Keratinocyte (primary cell): ENCODE measurements around the gene TMEM31. TPM values are rescaled to one million over a fixed set of nuclear protein-coding genes. Genes with fewer than 3 reads are reported as not detected.

Experiments used
- DNase-seq: peaks from one replicate; pipeline ENCODE4 v3.0.0-alpha.2; 2011; ENCODE audit warnings: low read depth, missing footprints, low spot score
- FAIRE-seq: peaks from 2 replicates; lab custom pipeline; 2011; peaks lifted over from hg19 to GRCh38; lab: Jason Lieb, UNC
- H2AFZ ChIP-seq: 2 replicates; pipeline ENCODE4 v1.6.0; 2012; ENCODE audit warnings: low read length, control low read depth, inconsistent platforms; ENCODE audit not compliant: control insufficient read depth
- H3K27ac ChIP-seq: 2 replicates; pipeline ENCODE4 v1.5.1; 2011; ENCODE audit warnings: low read length; ENCODE audit not compliant: control insufficient read depth, insufficient read depth
- H3K27me3 ChIP-seq: 3 replicates; pipeline ENCODE4 v1.6.0; 2011; ENCODE audit warnings: low read length; ENCODE audit not compliant: control insufficient read depth, insufficient read depth; ENCODE audit errors: extremely low read depth
- H3K36me3 ChIP-seq, 2 experiments: 2 replicates in 1 of 2; 3 replicates in 1 of 2; pipeline ENCODE4 v1.5.1; 2011; ENCODE audit warnings: low read length in 2 of 2, mild to moderate bottlenecking in 1 of 2; ENCODE audit not compliant: control insufficient read depth in 2 of 2, insufficient read depth in 2 of 2; ENCODE audit errors: extremely low read depth in 1 of 2
- H3K4me1 ChIP-seq: 3 replicates; pipeline ENCODE4 v1.5.1; 2011; ENCODE audit warnings: low read length; ENCODE audit not compliant: control insufficient read depth, insufficient read depth; ENCODE audit errors: extremely low read depth
- H3K4me2 ChIP-seq: 3 replicates; pipeline ENCODE4 v1.6.0; 2011; ENCODE audit warnings: low read depth, low read length; ENCODE audit not compliant: control insufficient read depth, insufficient read depth; ENCODE audit errors: extremely low read depth
- H3K4me3 ChIP-seq, 3 experiments: fragments of 200-600 bp in 1 of 3; sonication (generic) in 1 of 3; 2 replicates in 2 of 3; 3 replicates in 1 of 3; pipeline ENCODE4 v1.5.1; 2011 to 2016; ENCODE audit warnings: low read length in 3 of 3, mild to moderate bottlenecking in 3 of 3, control low read depth in 2 of 3, inconsistent platforms in 1 of 3, low read depth in 1 of 3, mixed read lengths in 1 of 3, mixed run types in 1 of 3, moderate library complexity in 1 of 3; ENCODE audit not compliant: control insufficient read depth in 2 of 3, insufficient read depth in 2 of 3; ENCODE audit errors: extremely low read depth in 1 of 3
- H3K79me2 ChIP-seq: 2 replicates; pipeline ENCODE4 v1.6.0; 2012; ENCODE audit warnings: low read length; ENCODE audit not compliant: control insufficient read depth, insufficient read depth
- H3K9ac ChIP-seq: 3 replicates; pipeline ENCODE4 v1.6.0; 2011; ENCODE audit warnings: low read length; ENCODE audit not compliant: control insufficient read depth, insufficient read depth; ENCODE audit errors: extremely low read depth
- H3K9me1 ChIP-seq: 3 replicates; pipeline ENCODE4 v1.6.0; 2011; ENCODE audit warnings: low read length; ENCODE audit not compliant: control insufficient read depth, insufficient read depth; ENCODE audit errors: extremely low read depth
- H3K9me3 ChIP-seq: 2 replicates; pipeline ENCODE4 v1.5.1; 2012; ENCODE audit warnings: low read depth, low read length; ENCODE audit not compliant: control insufficient read depth
- H4K20me1 ChIP-seq: 3 replicates; pipeline ENCODE4 v1.6.0; 2011; ENCODE audit warnings: low read length; ENCODE audit not compliant: control insufficient read depth, insufficient read depth; ENCODE audit errors: extremely low read depth
- CTCF ChIP-seq, 3 experiments: IDR thresholded peaks in 1 of 3; conservative IDR thresholded peaks in 1 of 3; optimal IDR thresholded peaks in 1 of 3; 2 replicates in 2 of 3; 3 replicates in 1 of 3; pipeline versions ENCODE3 to v1.5.1; 2011; ENCODE audit warnings: low read length in 3 of 3, mild to moderate bottlenecking in 3 of 3, moderate library complexity in 2 of 3, control low read depth in 1 of 3, inconsistent platforms in 1 of 3; ENCODE audit not compliant: insufficient read depth in 2 of 3; ENCODE audit errors: extremely low read depth in 1 of 3
- EZH2 ChIP-seq: IDR thresholded peaks from one replicate; pipeline ENCODE4 v1.6.1; 2012; ENCODE audit warnings: inconsistent platforms, mild to moderate bottlenecking, low read length, moderate library complexity
- dilution Hi-C: fragments of 300-500 bp; cut with MboI; formaldehyde crosslinking; loops from one replicate; pipeline ENCODE4 v1.7.0; 2020; ENCODE audit warnings: low sequenced_read_pairs; ENCODE audit not compliant: extremely low pct_ligation_motif_present
- polyA plus RNA-seq, 5 experiments: library from polyadenylated mRNA; depleted of rRNA in 3 of 5; stranded (reverse) in 3 of 5; stranded (forward) in 1 of 5; unstranded in 1 of 5; fragments of >200 nt; gene quantifications; 1 replicate in 1 of 5; 2 replicates in 3 of 5; 3 replicates in 1 of 5; pipeline versions ENCODE4 v1.2.1 to v1.2.3, GENCODE V29; 2011 to 2012; ENCODE audit warnings: missing spikeins in 2 of 5, low read depth in 1 of 5, low replicate concordance in 1 of 5

The TMEM31 gene
- polyA plus RNA-seq, 1 donor (not counting 4 experiments of a cell fraction or from before 2014, with no cell fraction given), result not detected

- peaks cover 3% of the 10 kb centered on the region for H4K20me1 ChIP-seq
- peaks cover 27% of the 10 kb centered on the region for H3K79me2 ChIP-seq
- H3K9me3 ChIP-seq, result no peaks in the 10 kb centered on the region
- H3K9me1 ChIP-seq, result no peaks in the 10 kb centered on the region
- H3K9ac ChIP-seq, result peak overlapping the region; percentile 89
- H3K4me2 ChIP-seq, result peak overlapping the region; percentile 62
- dilution Hi-C loops, result no loop called here
- peak overlapping the region; percentile 95 for H3K27ac ChIP-seq
- H3K4me3 ChIP-seq, result peak overlapping the region; percentile 47 to 77 (median 76)
- no peaks in the 10 kb centered on the region for H3K27me3 ChIP-seq
- no peak for TF ChIP-seq EZH2
- TF ChIP-seq CTCF (optimal IDR thresholded peaks at IDR 0.05 in 1 of 3, IDR thresholded peaks at IDR 0.05 in 1 of 3, conservative IDR thresholded peaks at IDR 0.05 in 1 of 3; ENCODE audit: extremely low read depth in 1 of 3, insufficient read depth in 2 of 3, low read length in 3 of 3), result peak; percentile 60 to 70 (median 67)
- DNase-seq (no peak), FAIRE-seq (peak; percentile 80)
- peaks cover 2 to 10% of the 10 kb centered on the region in 2 experiments for H3K36me3 ChIP-seq
- no peaks in the 10 kb centered on the region for H3K4me1 ChIP-seq
- peak overlapping the region; percentile 78 for H2AFZ ChIP-seq
Measured at GRCh38 chrX:103687696-103688201, 23.0 kb upstream of the TMEM31 start.

DNA sequence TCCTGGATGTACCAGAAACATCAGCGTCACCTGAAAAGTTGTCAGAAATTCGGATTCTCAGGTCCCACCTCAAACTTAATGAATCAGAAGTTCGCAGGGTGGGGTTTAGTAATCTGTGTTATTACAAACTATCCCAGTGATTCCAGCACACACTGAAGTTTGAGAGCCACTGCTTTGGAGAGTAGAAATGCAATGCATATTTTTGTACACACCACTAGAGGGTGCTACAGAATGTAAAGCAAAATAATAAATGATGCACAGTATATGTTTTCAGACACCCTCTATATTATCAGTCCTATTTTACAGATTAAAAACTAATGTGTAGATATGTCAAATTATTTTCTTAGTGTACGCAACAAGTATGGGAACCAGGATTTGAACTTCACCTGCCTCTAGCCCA, 21.8 kb upstream of the TMEM31 start:
- Histone ChIP-seq H3K9me1 (no peaks in the 10 kb centered on the region), H3K4me3 (no peak overlapping the region), H3K9me3 (no peaks in the 10 kb centered on the region), H3K36me3 (peaks cover under 1 to 5% of the 10 kb centered on the region in 2 experiments), H3K4me1 (no peaks in the 10 kb centered on the region), H2AFZ (no peak overlapping the region), H4K20me1 (peaks cover under 1% of the 10 kb centered on the region), H3K9ac (no peak overlapping the region), H3K4me2 (no peak overlapping the region), H3K27me3 (no peaks in the 10 kb centered on the region), H3K27ac (no peak overlapping the region), H3K79me2 (peaks cover 23% of the 10 kb centered on the region)
- dilution Hi-C loops, result no loop called here
- DNase-seq (no peak), FAIRE-seq (peak; percentile 67)
- TF ChIP-seq CTCF (optimal IDR thresholded peaks at IDR 0.05 in 1 of 3, IDR thresholded peaks at IDR 0.05 in 1 of 3, conservative IDR thresholded peaks at IDR 0.05 in 1 of 3; ENCODE audit: extremely low read depth in 1 of 3, insufficient read depth in 2 of 3, low read length in 3 of 3) (peak in 2 of 3 experiments; percentile 50 to 61), EZH2 (no peak)
